GM12874 (cell line): Measurements from ENCODE around the gene SLC11A1.

Experiments used
- CTCF ChIP-seq: IDR thresholded peaks from 2 replicates; pipeline ENCODE4 v1.5.1; 2011; ENCODE audit warnings: low read depth, mild to moderate bottlenecking, control low read depth, low read length, moderate library complexity; ENCODE audit not compliant: insufficient read depth

SLC11A1 gene

GRCh38 chr2:218399391-218400166 lies 17.5 kb downstream of the SLC11A1 start, which contains the start of gene CTDSP1:
CTDSP1 (plus strand) TSS chr2:218399868; CDS start chr2:218400091, 223 bp downstream.
- TF ChIP-seq CTCF = no peak

- no peak for TF ChIP-seq CTCF
These were observed 18.3 kb downstream of the SLC11A1 start for GRCh38 chr2:218400167-218400929.

GRCh38 chr2:218400930-218401881 lies 19.1 kb downstream of the SLC11A1 start:
- TF ChIP-seq CTCF = no peak

GRCh38 chr2:218401890-218402289 lies 19.8 kb downstream of the SLC11A1 start:
- no peak for TF ChIP-seq CTCF

GRCh38 chr2:218402491-218402901 lies 20.4 kb downstream of the SLC11A1 start:
- TF ChIP-seq CTCF = no peak

GRCh38 chr2:218402911-218403411 lies 20.9 kb downstream of the SLC11A1 start:
- no peak for TF ChIP-seq CTCF
